GM19025 (cell line): ENCODE data around the gene TYW3.
"Not testable (repeated sequence)": the region's sequence is repeated elsewhere in the genome, so short reads cannot be mapped to it uniquely, and the experiment has no call there.

Source experiments
- ATAC-seq: cut with Tn5 transposase; IDR thresholded peaks from one replicate; pipeline ENCODE4 v1.9.1; 2021; ENCODE audit warnings: mild to moderate bottlenecking, low read depth, moderate library complexity; ENCODE audit not compliant: unreplicated experiment

TYW3 gene

GRCh38 chr1:74729741-74730478, 3.0 kb upstream of the TYW3 start:
- no peak for ATAC-seq

GRCh38 chr1:74731399-74732052, 1.4 kb upstream of the TYW3 start:
- peak; percentile 24 for ATAC-seq

DNA sequence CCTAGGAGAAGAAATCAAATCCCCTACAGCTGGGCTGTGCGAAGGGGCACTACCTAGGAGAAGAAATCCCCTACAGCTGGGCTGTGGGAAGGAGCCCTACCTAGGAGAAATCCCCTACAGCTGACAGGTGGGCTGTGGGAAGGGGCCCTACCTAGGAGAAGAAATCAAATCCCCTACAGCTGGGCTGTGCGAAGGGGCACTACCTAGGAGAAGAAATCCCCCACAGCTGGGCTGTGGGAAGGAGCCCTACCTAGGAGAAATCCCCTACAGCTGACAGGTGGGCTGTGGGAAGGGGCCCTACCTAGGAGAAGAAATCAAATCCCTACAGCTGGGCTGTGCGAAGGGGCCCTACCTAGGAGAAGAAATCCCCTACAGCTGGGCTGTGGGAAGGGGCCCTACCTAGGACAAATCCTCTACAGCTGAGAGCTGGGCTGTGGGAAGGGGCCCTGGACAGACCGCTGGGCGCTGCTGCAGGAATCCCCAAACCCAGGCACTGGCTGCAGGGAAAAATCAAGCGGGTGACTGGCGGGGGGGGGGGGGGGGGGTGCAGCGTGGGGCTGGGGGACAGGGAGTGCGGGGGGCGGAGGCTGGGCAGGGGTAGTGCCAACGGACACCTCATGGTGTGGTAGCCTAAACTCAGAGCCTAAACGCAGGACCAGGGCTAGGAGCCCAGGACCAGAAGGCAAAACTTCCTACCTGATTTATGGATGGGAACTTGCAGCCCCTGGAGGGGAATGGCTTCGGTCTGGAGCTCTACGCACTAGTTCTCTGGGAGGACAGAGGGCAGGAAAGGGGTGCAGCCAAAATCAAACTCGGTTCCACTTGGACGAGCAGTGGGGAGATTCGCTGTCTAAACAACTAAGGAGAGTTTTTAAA, 643 bp upstream of the TYW3 start:
- ATAC-seq = peak; percentile 29

DNA sequence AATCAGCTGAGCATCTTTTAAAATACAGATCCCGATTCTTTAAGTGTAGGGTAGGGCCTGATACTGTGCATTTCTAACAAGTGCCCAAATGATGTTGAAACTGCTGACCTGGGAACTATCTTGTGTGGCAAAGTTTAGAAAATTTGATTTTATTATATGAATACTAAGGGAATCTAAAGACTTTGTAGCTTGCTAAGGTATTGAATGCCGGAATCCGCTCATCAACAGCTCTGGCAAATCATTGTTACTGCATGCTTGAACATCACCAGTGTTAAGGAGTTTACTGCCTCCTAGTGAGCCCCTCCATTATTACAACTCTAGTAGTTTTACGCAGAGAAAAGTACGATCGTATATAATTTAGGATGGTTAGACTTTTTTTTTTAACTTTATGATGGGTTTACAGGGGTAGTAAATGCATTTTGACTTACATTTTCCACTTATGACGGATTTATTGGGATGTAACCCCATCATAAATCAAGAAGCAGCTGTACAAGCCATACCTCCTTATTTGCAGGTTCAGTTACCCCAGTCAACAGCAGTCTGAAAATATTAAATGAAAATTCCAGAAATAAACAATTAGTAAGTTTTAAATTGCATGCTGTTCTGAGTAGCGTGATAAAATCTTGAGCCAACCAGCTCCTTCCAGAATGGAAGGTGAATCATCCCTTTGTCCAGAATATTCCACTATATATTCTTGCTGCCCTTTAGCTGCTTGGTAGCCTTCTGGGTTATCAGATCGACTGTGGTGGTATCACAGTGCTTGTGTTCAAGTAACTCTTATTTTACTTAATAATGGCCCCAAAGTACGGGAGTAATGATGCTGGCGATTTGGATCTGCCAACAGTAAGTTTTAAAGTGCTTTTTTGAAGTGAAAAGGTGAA, 892 bp downstream of the TYW3 start:
- peak; percentile 30 for ATAC-seq

DNA sequence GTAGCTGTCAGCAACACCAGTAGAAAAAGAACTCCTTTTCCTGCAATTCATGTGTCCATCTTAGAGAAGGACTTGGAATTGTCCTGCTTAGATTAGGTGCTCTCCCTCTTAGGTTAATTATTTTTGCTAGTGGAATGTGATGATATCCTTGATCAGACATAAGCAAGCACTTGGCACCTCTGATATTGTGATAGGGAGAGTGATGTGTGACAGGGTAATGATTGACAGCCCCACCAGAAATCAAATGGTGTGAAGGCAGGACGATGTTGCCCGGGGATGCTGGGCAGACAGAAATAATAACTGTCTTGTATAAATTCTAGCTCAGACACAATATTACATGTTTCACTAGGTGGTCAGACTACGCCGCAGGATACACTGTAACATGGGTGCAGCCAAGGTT, 4.4 kb downstream of the TYW3 start:
- ATAC-seq = no peak

GRCh38 chr1:74740307-74740980, 7.5 kb downstream of the TYW3 start:
- ATAC-seq = not testable (repeated sequence)

- not testable (repeated sequence) for ATAC-seq
Observed at GRCh38 chr1:74745247-74745646, 12.3 kb downstream of the TYW3 start.

DNA sequence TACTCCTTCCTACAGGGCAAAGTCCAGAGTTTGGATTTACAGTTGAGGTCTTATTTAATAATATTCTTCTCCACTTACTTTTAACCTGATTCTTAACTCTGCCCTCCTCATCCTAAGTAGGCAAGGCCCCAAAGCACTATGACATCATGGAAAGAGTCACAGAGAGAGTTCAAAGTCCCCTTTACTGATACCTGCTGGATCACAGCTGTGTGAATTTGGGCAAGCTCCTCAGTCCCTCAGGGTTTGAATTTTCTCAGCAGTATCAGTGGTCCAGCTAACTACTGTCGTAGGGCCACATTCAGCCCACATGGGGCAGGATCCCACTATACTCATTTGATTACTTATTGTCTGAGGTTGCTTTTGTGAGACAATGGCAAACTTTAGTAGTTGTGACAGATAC, 16.0 kb downstream of the TYW3 start:
- ATAC-seq = peak; percentile 98

DNA sequence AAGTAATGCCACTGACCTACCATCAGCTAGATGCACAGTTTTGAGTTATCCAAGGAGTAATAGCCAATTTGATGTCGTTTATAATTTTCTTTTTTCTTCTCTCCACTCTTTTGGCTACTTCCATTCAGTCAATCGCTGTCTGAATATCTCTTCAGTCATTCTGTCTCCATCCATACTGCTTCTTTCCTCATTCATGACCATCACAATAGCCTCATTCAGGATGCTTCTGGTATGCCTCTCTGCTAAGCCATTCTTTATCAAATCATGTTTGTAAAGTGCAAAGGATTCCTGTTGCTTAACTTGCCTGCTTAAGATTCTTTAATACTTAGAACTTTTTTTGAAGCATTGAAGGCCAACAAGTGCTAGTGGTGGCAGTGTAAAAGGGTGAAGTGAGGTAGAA, 20.2 kb downstream of the TYW3 start:
- no peak for ATAC-seq

DNA sequence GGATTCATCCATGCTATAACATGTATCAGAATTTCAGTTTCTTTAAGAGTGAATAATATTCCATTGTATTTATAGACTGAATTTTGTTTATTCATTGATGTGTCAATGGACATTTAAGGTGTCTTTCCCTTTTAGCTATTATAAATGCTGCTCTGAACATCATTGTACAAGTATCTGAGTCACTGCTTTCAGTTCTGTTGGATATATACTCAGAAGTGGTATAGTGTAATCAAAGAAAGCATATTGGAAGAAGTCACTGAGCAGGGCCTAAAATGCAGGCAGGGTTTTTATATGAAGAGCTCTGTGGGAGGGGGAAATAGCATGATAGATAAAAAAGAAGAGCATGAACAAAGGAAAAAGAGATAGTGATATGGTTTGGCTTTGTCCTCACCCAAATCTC, 22.5 kb downstream of the TYW3 start:
- no peak for ATAC-seq

DNA sequence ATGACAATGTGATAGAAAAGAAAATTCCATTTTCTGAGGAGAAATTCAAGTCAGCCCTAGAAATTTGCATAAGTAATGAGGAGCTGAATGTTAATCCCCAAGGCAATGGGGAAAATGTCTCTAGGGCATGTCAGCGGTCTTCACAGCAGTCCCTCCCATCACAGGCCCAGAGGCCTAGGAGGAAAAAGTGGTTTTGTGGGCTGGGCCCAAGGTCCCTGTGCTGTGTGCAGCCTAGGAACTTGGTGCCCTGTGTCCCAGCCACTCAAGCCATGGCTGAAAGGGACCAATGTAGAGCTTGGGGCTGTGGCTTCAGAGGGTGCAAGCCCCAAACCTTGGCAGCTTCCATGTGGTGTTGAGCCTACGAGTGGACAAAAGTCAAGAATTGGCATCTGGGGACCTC, 23.7 kb downstream of the TYW3 start:
- ATAC-seq = not testable (repeated sequence)

DNA sequence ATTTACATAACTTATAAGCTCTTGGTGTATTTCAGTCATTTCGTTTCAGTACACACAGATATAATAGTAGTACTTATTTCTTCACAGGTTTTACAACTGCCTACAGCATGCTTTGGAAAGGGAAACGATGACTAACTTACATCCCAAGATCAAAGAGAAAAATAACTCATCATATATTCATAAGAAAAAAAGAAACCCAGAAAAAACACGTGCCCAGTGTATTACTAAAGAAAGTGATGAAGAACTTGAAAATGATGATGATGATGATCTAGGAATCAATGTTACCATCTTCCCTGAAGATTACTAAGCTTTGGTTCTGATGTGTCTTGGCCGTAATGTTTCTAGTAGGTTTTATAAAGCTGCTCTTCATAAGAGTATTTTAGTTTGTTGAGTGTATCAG, 30.9 kb downstream of the TYW3 start:
- ATAC-seq = no peak

DNA sequence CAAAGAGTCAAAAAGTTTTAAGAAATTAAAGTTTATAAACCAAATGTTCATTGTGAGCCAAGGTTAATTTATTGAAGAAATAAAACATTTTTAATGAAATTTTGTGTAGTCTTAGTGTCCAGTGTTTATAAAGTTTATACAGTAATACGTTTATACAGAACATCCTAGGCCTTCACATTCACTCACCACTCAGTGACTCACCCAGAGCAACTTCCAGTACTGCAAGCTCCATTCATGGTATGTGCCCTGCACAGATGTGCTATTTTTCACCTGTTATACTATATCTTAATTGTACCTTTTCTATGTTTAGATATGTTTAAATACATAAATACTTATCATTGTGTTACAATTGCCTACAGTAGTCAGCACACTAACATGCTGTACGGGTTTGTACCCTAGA, 33.6 kb downstream of the TYW3 start:
- ATAC-seq = no peak

DNA sequence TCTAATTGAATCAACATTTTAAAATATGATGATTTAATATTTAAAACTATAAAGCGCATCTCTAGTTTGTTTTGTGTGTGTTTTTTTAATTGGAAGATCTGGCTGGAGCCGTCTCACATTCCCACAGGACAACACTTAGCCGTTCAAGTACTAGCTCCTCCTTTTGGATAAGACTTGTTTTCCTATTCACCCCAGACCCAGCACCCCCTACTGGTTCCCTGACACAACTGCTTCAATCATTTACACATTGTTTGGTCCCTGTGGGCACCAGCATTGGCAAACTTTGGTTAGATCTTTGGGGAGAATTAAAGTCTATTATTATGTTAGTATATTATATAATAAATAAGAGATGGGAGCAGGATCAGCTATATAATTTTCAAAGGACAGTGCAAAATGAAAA, 34.5 kb downstream of the TYW3 start:
- no peak for ATAC-seq

DNA sequence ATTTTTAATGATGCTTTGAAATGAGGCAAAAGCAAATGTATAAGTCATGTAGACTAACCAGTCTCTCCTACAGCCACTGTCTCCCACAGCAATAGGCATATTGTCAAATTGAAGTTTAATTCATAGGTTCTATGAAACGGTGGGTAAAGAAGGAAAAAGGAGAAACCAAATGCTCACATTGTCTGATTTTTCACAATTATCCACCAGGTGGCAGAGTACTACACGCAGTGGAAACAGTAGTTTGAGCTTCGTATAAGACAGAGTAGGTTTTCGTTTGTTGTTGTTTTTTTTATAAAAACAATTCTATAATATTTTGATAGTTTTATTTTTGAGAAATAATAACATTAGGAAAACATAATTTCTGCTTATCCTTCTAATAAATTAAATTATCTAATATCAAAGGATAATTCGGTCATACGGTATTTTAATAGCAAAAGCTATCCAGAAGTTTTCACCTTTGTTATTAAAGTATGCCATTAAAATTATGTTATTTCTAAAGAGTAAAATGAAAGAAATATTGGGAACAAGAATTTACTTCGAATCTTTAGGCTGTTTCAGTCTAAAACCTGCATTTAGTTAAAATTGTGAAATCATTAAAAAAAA, 39.1 kb downstream of the TYW3 start:
- ATAC-seq = peak; percentile 56

- no peak for ATAC-seq
Observed at GRCh38 chr1:74772945-74773344, 40.0 kb downstream of the TYW3 start.

- no peak for ATAC-seq
Observed at GRCh38 chr1:74773582-74773981, 40.6 kb downstream of the TYW3 start.

DNA sequence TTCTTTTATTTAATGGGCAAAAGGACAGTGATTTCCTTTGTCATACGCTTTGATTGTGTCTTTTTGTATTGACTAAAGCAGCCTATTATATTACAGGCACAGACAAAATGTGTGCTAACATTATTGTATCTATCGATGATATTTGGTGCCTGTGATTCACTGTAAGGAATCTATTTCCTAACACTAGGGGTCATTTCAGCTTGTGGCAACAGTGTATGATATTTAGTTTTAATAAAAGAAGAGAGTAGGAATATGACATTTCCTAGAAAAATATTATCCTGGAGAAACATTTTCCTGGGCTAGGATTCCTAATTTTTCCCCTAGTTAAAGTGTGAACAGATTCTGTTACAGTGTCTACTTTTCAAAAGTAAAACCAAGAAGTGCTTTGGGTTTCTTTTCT, 42.8 kb downstream of the TYW3 start:
- ATAC-seq = no peak

- ATAC-seq = no peak
Observed at GRCh38 chr1:74777525-74777924, 44.6 kb downstream of the TYW3 start.
